GM12875 (cell line): ENCODE measurements around the gene MEF2C.

ENCODE experiments used
- H3K4me3 ChIP-seq: one replicate; pipeline ENCODE4 v1.5.1; 2011; ENCODE audit warnings: low read depth, low read length, control low read depth
- TF ChIP-seq, protein P1 (sequence below): IDR thresholded peaks from 2 replicates; pipeline ENCODE4 v1.5.1; 2011; ENCODE audit warnings: low read depth, mild to moderate bottlenecking, control low read depth, inconsistent platforms, low read length, moderate library complexity, borderline replicate concordance; ENCODE audit not compliant: insufficient read depth

Gene MEF2C

DNA sequence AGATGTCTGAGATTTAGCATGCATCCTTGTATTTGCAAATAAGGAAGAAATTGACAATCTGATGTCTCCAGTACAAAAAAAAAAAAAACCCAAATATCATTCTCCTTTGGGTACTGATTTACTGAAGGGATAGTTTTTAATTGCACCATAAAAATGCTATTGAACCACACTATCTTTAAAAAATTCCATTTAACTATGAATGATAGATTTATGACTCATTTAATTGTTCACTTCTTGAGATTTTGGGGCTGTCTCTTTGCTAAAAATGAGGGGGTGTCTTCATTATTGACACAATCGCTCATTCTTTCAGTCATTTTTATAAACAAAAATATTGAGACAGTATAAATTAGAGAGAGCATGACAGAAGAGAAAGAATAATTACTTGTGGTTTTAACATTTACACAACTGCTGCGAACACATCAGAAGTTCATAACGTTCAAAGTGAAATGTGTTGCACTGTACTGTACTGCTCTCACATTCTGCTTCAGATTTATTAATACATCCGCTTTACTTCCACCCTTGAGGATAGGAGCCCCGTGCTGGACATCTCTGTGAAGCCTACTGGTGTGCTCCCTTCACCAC, 142.3 kb downstream of the MEF2C start:
- TF ChIP-seq, protein P1, sequence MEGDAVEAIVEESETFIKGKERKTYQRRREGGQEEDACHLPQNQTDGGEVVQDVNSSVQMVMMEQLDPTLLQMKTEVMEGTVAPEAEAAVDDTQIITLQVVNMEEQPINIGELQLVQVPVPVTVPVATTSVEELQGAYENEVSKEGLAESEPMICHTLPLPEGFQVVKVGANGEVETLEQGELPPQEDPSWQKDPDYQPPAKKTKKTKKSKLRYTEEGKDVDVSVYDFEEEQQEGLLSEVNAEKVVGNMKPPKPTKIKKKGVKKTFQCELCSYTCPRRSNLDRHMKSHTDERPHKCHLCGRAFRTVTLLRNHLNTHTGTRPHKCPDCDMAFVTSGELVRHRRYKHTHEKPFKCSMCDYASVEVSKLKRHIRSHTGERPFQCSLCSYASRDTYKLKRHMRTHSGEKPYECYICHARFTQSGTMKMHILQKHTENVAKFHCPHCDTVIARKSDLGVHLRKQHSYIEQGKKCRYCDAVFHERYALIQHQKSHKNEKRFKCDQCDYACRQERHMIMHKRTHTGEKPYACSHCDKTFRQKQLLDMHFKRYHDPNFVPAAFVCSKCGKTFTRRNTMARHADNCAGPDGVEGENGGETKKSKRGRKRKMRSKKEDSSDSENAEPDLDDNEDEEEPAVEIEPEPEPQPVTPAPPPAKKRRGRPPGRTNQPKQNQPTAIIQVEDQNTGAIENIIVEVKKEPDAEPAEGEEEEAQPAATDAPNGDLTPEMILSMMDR, result no peak
- no peak overlapping the region for H3K4me3 ChIP-seq

DNA sequence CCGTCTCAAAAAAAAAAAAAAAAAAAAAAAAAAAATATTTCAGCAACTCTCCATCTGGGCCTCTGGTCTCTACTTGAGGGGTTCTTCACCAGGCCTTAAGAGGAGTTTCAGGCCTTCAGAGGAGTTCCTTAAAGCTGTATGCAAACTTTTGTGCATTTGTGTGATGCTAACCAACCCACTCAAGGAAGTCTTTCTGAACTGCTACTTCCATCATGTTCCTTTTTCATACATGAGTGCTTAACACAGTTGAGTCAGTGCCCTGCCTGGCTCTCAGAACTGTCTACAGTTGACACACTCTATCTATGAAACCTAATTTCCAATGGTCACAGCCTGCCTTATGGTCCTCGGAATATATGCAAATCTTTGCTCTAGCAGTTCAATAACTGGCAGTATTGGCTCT, 146.5 kb downstream of the MEF2C start:
- TF ChIP-seq, protein P1, result no peak
- no peak overlapping the region for H3K4me3 ChIP-seq

- TF ChIP-seq, protein P1, result no peak
- H3K4me3 ChIP-seq, result no peak overlapping the region
These were observed 148.0 kb downstream of the MEF2C start for GRCh38 chr5:88734983-88735382.

- H3K4me3 ChIP-seq, result no peak overlapping the region
- TF ChIP-seq, protein P1, result no peak
These were observed 148.8 kb downstream of the MEF2C start for GRCh38 chr5:88734191-88734640.

GRCh38 chr5:88732862-88733261, 150.1 kb downstream of the MEF2C start:
- TF ChIP-seq, protein P1, result no peak
- no peak overlapping the region for H3K4me3 ChIP-seq

- TF ChIP-seq, protein P1, result no peak
These were observed 150.8 kb downstream of the MEF2C start for GRCh38 chr5:88732181-88732633.

DNA sequence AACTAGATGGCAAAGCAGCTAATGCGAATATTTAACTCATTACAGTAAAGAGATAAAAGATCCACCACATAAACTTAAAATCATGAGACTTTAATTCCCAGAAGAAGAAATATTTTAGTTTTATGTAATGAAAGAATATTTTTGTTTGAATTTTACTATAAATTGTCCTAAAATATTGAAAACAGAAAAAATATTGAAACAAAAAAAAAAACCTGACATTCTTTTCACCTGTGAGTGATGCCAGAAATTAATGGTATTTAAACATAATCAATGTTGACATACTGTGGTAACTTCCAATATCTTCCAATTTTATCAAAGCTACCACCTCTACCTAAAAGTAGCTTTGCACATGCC, 153.2 kb downstream of the MEF2C start:
- H3K4me3 ChIP-seq, result no peak overlapping the region
- TF ChIP-seq, protein P1, result no peak

More at GRCh38 chr5:88732181-88732633, 150.8 kb downstream of the MEF2C start:
- H3K4me3 ChIP-seq, result peak overlapping the region; percentile 8
